K562 (cell line): ENCODE data around the gene GJD2. TPM values are rescaled to one million over a fixed set of nuclear protein-coding genes. Genes with fewer than 3 reads are reported as not detected.
A peak's percentile ranks its signal among the peaks of the same experiment; 100 is the strongest.

Source experiments
- ATAC-seq: fragments of 200-7000 bp; cut with Tn5 transposase; 3 replicates; pipeline ENCODE4 v1.9.1; 2020; ENCODE audit warnings: moderate library complexity
- BruUV-seq: library from RNA; stranded (reverse); fragments of 400-500 nt; replicated peaks from 2 replicates; lab custom pipeline; 2021; lab: Mats Ljungman, UMichigan
- CTCF ChIA-PET: fragments of 300-600 bp; formaldehyde crosslinking; extraction: SDS; loops from one replicate; lab custom pipeline; 2021; ENCODE audit warnings: low intra/inter-chr PET ratio; lab: Yijun Ruan, JAX
- POLR2A ChIA-PET: fragments of 300-600, 350-650 bp; sonication (Branson Sonifier 250); formaldehyde crosslinking; extraction: SDS; loops from one replicate; lab custom pipeline; 2021; ENCODE audit warnings: antibody characterized with exemption, inconsistent platforms; lab: Yijun Ruan, JAX
- DNase-seq, 4 experiments: peaks; one replicate each; pipeline versions ENCODE4 v3.0.0 to v3.0.0-alpha.2; 2011 to 2018; ENCODE audit warnings: low spot score in 3 of 4, mixed read lengths in 3 of 4; ENCODE audit errors: extremely low read depth in 1 of 4
- FAIRE-seq: peaks from 2 replicates; lab custom pipeline; 2011; peaks lifted over from hg19 to GRCh38; lab: Jason Lieb, UNC
- H2AFZ ChIP-seq: 2 replicates; pipeline ENCODE4 v1.6.0; 2011; ENCODE audit warnings: low read depth, low read length, control low read depth, inconsistent platforms
- H3K27ac ChIP-seq: fragments of 200-600 bp; 3 replicates; pipeline ENCODE4 v1.8.0; 2011; ENCODE audit warnings: low read depth, mild to moderate bottlenecking, control low read depth, inconsistent platforms, low read length, moderate library complexity, mixed read lengths; ENCODE audit errors: extremely low read depth
- H3K27me3 ChIP-seq, 2 experiments: fragments of 300-600 bp in 1 of 2; 2 replicates in 1 of 2; 3 replicates in 1 of 2; pipeline versions ENCODE4 v1.6.0 to v1.8.0; 2011; ENCODE audit warnings: inconsistent platforms in 2 of 2, low read length in 2 of 2, mild to moderate bottlenecking in 1 of 2, mixed read lengths in 1 of 2, moderate library complexity in 1 of 2; ENCODE audit not compliant: control insufficient read depth in 2 of 2, insufficient read depth in 2 of 2
- H3K36me3 ChIP-seq: fragments of 300-600 bp; 3 replicates; pipeline ENCODE4 v1.8.0; 2011; ENCODE audit warnings: mild to moderate bottlenecking, low read length, inconsistent platforms; ENCODE audit not compliant: control insufficient read depth, insufficient read depth
- H3K4me1 ChIP-seq, 2 experiments: fragments of 200-600 bp in 1 of 2; replicated peaks in 1 of 2; 2 replicates in 1 of 2; 3 replicates in 1 of 2; pipeline versions ENCODE4 v1.5.1 to v1.8.0; 2011; ENCODE audit warnings: inconsistent platforms in 2 of 2, low read length in 2 of 2, mild to moderate bottlenecking in 1 of 2, mixed read lengths in 1 of 2, moderate library complexity in 1 of 2; ENCODE audit not compliant: control insufficient read depth in 2 of 2, insufficient read depth in 2 of 2
- H3K4me2 ChIP-seq: 2 replicates; pipeline ENCODE4 v1.6.1; 2011; ENCODE audit warnings: low read length, control low read depth, inconsistent platforms, mixed read lengths; ENCODE audit not compliant: insufficient read depth
- H3K4me3 ChIP-seq: fragments of 200-600 bp; sonication (generic), shearing (Covaris generic); 2 replicates; pipeline ENCODE4 v1.5.1; 2016; ENCODE audit warnings: control low read depth, inconsistent platforms
- H3K79me2 ChIP-seq: fragments of 200-600 bp; 3 replicates; pipeline ENCODE4 v1.8.0; 2011; ENCODE audit warnings: low read length, inconsistent platforms; ENCODE audit not compliant: control insufficient read depth, insufficient read depth
- H3K9ac ChIP-seq, 2 experiments: 2 replicates each; pipeline versions ENCODE4 v1.6.0 to v1.6.1; 2011; ENCODE audit warnings: low read depth in 2 of 2, low read length in 2 of 2, control low read depth in 1 of 2, inconsistent platforms in 1 of 2, mild to moderate bottlenecking in 1 of 2, mixed read lengths in 1 of 2; ENCODE audit not compliant: insufficient read depth in 1 of 2
- H3K9me1 ChIP-seq: one replicate; pipeline ENCODE4 v1.6.0; 2011; ENCODE audit warnings: inconsistent platforms, mild to moderate bottlenecking, low read length, moderate library complexity; ENCODE audit not compliant: control insufficient read depth, insufficient read depth
- H3K9me3 ChIP-seq: replicated peaks from 2 replicates; pipeline ENCODE4 v1.5.1; 2011; ENCODE audit warnings: low read depth, low read length, inconsistent platforms; ENCODE audit not compliant: control insufficient read depth, insufficient read depth
- H4K20me1 ChIP-seq: replicated peaks from 2 replicates; pipeline ENCODE4 v1.6.1; 2011; ENCODE audit warnings: low read length, inconsistent platforms, mixed read lengths; ENCODE audit not compliant: control insufficient read depth, insufficient read depth
- JUN ChIP-seq, 2 experiments: sonication (generic) in 1 of 2; formaldehyde crosslinking in 1 of 2; IDR thresholded peaks; 2 replicates each; pipeline versions ENCODE4 v1.6.1 to v1.8.0; 2012 to 2022; ENCODE audit warnings: borderline replicate concordance in 2 of 2, mild to moderate bottlenecking in 2 of 2, improper control_type of control experiment in 1 of 2, low read depth in 1 of 2, low read length in 1 of 2, missing genetic modification reagents in 1 of 2
- MED1 ChIP-seq: sonication (generic); formaldehyde crosslinking; IDR thresholded peaks from 2 replicates; pipeline ENCODE4 v1.8.1; 2023; ENCODE audit warnings: missing genetic modification reagents, borderline replicate concordance
- NCOA6 ChIP-seq: fragments of 450-650 bp; IDR thresholded peaks from 2 replicates; pipeline ENCODE4 v1.6.1; 2017; ENCODE audit warnings: mild to moderate bottlenecking
- NRF1 ChIP-seq, 2 experiments: fragments of 450-650 bp; IDR thresholded peaks in 1 of 2; conservative IDR thresholded peaks in 1 of 2; 2 replicates each; pipeline ENCODE4 v1.6.1; 2014; ENCODE audit warnings: mild to moderate bottlenecking in 2 of 2
- RFX7 ChIP-seq: fragments of 250-450 bp; sonication (Bioruptor Pico); IDR thresholded peaks from 2 replicates; pipeline ENCODE4 v1.5.1; 2021; ENCODE audit warnings: mild to moderate bottlenecking
- TGIF2 ChIP-seq: sonication (generic); formaldehyde crosslinking; IDR thresholded peaks from 2 replicates; pipeline ENCODE4 v1.8.1; 2022; ENCODE audit warnings: mild to moderate bottlenecking, missing genetic modification reagents, moderate library complexity
- ZNF143 ChIP-seq: sonication (generic); formaldehyde crosslinking; IDR thresholded peaks from 2 replicates; pipeline ENCODE4 v1.9.0; 2022; ENCODE audit warnings: mild to moderate bottlenecking, missing genetic modification reagents
- ZNF76 ChIP-seq: fragments of 250-450 bp; sonication (Bioruptor Pico); IDR thresholded peaks from 2 replicates; pipeline ENCODE4 v1.4.0; 2020; ENCODE audit warnings: mild to moderate bottlenecking, moderate library complexity, borderline replicate concordance
- ZNF785 ChIP-seq: fragments of 250-450 bp; sonication (Bioruptor Pico); IDR thresholded peaks from 2 replicates; pipeline ENCODE4 v1.4.0; 2020; ENCODE audit warnings: mild to moderate bottlenecking
- WGBS: fragments of 100-300 bp; shearing (Covaris generic); methylation state at CpG from one replicate; pipeline ENCODE4 v1.1.6; 2016; ENCODE audit warnings: low coverage, mixed read lengths; ENCODE audit not compliant: insufficient coverage; ENCODE audit errors: missing lambda C conversion rate; 5-methylcytosine and 5-hydroxymethylcytosine counted together
- in situ Hi-C: fragments of 300-500 bp; cut with MboI; formaldehyde crosslinking; loops from 4 replicates; pipeline ENCODE4 v1.15.0; 2018; ENCODE audit warnings: inconsistent platforms, mixed read lengths
- intact Hi-C: fragments of 100-400 bp; cut with micrococcal nuclease; formaldehyde crosslinking; loops from 2 replicates; pipeline ENCODE4 v1.14.2; 2022
- polyA plus RNA-seq, 8 experiments: library from polyadenylated mRNA; depleted of rRNA in 4 of 8; stranded (reverse) in 5 of 8; unstranded in 3 of 8; fragments of >200 nt; fragmentation: Nextera tagmentation in 2 of 8; fragmentation: Illumina TruSeq in 1 of 8; extraction: Ambion mirVana in 2 of 8; extraction: Trizol in 1 of 8; gene quantifications; 2 replicates each; pipeline versions ENCODE4 v1.2.1 to v1.2.3, GENCODE V29; 2011 to 2014; ENCODE audit warnings: inconsistent platforms in 1 of 8, missing spikeins in 1 of 8
- total RNA-seq, 7 experiments: library from RNA; depleted of rRNA in 6 of 7; stranded (reverse); fragments of >200 nt in 6 of 7; fragmentation: Illumina TruSeq in 2 of 7; extraction: Trizol in 2 of 7; gene quantifications; 2 replicates each; pipeline versions ENCODE4 v1.2.1 to v1.2.3, GENCODE V29; 2011 to 2021; ENCODE audit warnings: low replicate concordance in 1 of 7
- TF ChIP-seq, protein P1 (sequence below): sonication (generic); formaldehyde crosslinking; IDR thresholded peaks from 2 replicates; pipeline ENCODE4 v1.8.1; 2023; ENCODE audit warnings: mild to moderate bottlenecking, missing genetic modification reagents
- TF ChIP-seq, protein P2 (sequence below): sonication (generic); formaldehyde crosslinking; IDR thresholded peaks from 2 replicates; pipeline ENCODE4 v1.8.0; 2022; ENCODE audit warnings: mild to moderate bottlenecking, missing genetic modification reagents
- TF ChIP-seq, protein P3 (sequence below): sonication (generic); formaldehyde crosslinking; IDR thresholded peaks from 2 replicates; pipeline ENCODE4 v1.5.0; 2020; ENCODE audit warnings: missing genetic modification reagents

The GJD2 gene
- total and polyA plus RNA-seq, 9 of the 15 experiments (the other 6 are each of a cell fraction or from before 2014, with no cell fraction given), result not detected

DNA sequence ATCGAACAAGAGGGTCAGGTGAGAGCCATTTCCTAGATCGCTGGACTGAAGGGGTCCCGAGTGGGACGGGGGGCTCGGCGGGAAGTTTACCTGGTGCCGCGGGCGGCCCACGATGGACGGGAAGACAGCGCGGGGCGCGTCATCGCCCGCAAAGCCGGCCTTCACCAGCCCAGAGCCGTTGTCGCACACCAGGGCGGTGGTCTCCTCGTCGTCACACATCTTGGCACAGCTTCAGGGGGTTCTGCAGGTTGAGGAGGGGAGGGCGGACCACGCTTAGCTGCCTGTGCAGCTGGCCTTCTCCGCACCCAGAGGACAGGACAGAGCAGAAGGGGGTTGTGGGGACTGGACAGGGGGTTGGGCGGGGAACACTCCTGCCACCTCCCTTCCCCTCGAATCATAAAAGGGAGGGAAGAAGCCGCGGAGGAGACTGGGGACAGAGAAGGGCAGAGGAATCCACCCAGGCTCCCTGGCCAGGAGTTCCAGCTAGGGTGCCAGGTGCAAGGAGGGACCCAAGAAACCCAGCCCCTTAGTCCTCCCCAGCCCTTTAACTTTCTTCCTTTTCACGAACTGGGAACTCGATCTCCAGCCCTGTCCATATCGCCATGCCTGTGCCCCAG, 39.9 kb upstream of the GJD2 start (continued):
- TF ChIP-seq JUN (IDR thresholded peaks at IDR 0.05; ENCODE audit: borderline replicate concordance, low read depth, low read length), result no peak
- TF ChIP-seq JUN (CRISPR knock-in tag; IDR thresholded peaks at IDR 0.05; ENCODE audit: borderline replicate concordance), result no peak
- TF ChIP-seq ZNF785, result no peak
- TF ChIP-seq TGIF2 (CRISPR knock-in tag), result no peak
- no peak for TF ChIP-seq RFX7 (CRISPR knock-in tag)
- TF ChIP-seq ZNF76, result no peak
- TF ChIP-seq, protein P1, sequence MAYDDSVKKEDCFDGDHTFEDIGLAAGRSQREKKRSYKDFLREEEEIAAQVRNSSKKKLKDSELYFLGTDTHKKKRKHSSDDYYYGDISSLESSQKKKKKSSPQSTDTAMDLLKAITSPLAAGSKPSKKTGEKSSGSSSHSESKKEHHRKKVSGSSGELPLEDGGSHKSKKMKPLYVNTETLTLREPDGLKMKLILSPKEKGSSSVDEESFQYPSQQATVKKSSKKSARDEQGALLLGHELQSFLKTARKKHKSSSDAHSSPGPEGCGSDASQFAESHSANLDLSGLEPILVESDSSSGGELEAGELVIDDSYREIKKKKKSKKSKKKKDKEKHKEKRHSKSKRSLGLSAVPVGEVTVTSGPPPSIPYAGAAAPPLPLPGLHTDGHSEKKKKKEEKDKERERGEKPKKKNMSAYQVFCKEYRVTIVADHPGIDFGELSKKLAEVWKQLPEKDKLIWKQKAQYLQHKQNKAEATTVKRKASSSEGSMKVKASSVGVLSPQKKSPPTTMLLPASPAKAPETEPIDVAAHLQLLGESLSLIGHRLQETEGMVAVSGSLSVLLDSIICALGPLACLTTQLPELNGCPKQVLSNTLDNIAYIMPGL, result no peak
- TF ChIP-seq NCOA6, result no peak
- TF ChIP-seq, protein P2, sequence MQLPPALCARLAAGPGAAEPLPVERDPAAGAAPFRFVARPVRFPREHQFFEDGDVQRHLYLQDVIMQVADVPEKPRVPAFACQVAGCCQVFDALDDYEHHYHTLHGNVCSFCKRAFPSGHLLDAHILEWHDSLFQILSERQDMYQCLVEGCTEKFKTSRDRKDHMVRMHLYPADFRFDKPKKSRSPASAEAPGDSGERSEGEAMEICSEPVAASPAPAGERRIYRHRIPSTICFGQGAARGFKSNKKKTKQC (CRISPR knock-in tag), result no peak

DNA sequence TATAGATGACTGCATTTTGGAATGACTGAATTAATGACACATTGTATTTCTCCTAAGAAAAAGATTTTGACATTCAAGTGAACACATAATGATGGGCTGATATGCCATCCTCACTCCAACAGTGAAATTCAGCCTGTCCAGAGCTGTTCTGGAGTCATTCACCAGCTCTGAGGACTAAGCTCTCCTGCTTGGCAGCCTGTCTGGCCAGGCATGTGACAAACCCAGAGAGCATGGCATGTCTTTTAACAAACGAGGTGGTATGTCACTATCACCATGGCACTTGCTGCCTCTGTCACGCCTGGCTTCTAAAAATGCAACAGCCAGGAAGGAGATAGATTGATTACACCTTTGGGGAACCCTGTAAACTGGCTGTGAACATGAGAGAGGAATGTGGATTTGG, 39.1 kb upstream of the GJD2 start:
- ATAC-seq (no peak), FAIRE-seq (peak; percentile 19), DNase-seq (no peak)
- POLR2A ChIA-PET, result interaction anchor here (0.7 kb wide), 1 partner anchor 258 kb away, joined by 4 read pairs; no protein-coding TSS in a partner anchor
- CTCF ChIA-PET, result no interaction called here
- Histone ChIP-seq H3K9me1 (no peaks in the 10 kb centered on the region), H3K27me3 (peaks cover 16 to 29% of the 10 kb centered on the region in 2 experiments; a peak in 4 of 5 replicates), H3K4me2 (no peak overlapping the region), H3K27ac (no peak overlapping the region), H3K4me3 (no peak overlapping the region), H3K4me1 (peaks cover under 1 to 16% of the 10 kb centered on the region in 2 experiments; a peak in 3 of 5 replicates), H3K9me3 (no peaks in the 10 kb centered on the region), H4K20me1 (no peaks in the 10 kb centered on the region), H3K36me3 (no peaks in the 10 kb centered on the region)
- no TSS peak for BruUV-seq
- 6% methylated on average over 2 of the region's 2 CpGs for WGBS
- in situ Hi-C loops, result no loop called here
- TF ChIP-seq MED1 (CRISPR knock-in tag), result no peak
- TF ChIP-seq, protein P3, sequence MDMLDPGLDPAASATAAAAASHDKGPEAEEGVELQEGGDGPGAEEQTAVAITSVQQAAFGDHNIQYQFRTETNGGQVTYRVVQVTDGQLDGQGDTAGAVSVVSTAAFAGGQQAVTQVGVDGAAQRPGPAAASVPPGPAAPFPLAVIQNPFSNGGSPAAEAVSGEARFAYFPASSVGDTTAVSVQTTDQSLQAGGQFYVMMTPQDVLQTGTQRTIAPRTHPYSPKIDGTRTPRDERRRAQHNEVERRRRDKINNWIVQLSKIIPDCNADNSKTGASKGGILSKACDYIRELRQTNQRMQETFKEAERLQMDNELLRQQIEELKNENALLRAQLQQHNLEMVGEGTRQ, result no peak
- no peak for TF ChIP-seq ZNF143 (CRISPR knock-in tag)
- no peak for TF ChIP-seq NRF1 (conservative IDR thresholded peaks at IDR 0.05 in 1 of 2, IDR thresholded peaks at IDR 0.05 in 1 of 2)
- TF ChIP-seq, all 486 proteins: peak for 0
- Histone ChIP-seq H2AFZ (no peak overlapping the region), H3K79me2 (no peaks in the 10 kb centered on the region), H3K9ac (no peak overlapping the region)
- intact Hi-C loops, result no loop called here
